A172 (cell line): ENCODE data around the gene COL13A1. TPM values are rescaled to one million over a fixed set of nuclear protein-coding genes. Genes with fewer than 3 reads are reported as not detected.

Experiments
- DNase-seq: peaks from one replicate; pipeline ENCODE4 v3.0.0-alpha.2; 2015; ENCODE audit warnings: low spot score
- total RNA-seq: library from RNA; depleted of rRNA; stranded (reverse); fragments of >200 nt; shearing (Covaris generic); gene quantifications from 2 replicates; pipeline ENCODE4 v1.2.3, GENCODE V29; 2014

COL13A1 gene
- total RNA-seq, 1 experiment from 2014 or later = 0.86 TPM

- DNase-seq = no peak
Measured at GRCh38 chr10:69963835-69964710, 162.4 kb downstream of the COL13A1 start.

DNA sequence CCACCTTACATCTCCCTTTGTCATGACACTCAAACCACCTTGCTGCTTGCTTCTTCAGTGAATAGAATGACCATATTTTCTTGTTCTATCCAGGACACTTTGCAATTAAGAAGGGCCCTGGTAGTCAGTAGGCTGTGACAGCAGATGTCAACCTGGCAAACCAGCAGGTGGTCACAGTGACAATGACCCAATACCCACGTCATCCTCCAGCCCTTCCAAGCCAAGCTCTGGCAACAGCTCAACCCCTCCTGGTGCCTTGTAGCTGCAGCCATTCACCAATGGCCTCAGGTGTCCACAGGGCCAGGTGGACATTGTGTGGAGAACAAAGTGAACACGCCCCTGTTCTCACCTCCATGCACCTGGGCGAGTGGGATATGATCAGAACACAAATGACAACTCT is 163.4 kb downstream of the COL13A1 start:
- no peak for DNase-seq

DNA sequence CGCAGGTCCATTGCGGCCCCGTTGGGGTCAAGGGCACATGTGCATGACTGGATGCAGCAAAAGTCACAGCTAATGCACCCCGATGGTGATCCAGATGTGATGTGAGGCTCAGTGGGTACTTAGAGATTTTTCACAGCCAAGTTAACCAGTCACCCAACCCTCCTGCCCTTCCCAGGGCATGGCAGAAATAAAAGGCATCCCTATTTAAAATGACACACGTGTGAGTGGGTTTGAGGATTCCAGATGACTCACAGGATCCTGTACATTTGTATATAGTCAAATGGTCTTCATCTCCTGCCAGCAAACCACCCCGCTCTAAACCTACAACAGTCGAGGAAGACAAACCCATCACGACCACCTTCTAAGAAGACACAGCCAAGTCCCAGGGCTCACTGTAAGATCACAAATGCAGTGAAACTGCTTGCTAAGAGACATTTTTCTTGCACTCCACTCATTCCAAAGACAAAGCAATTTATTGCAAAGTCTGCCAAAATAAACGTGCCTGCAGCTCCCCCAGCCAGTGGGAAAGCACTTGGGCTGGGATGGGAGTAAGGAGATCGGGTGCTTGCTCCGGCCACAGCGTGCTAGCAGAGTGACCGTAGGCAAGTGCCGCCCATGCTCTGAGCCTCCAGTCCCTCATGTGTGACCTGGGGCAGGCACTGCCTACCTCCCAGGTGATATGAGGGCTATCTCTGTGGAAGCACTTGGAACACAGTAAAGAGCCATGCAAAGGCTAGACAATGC is 164.4 kb downstream of the COL13A1 start:
- no peak for DNase-seq

DNA sequence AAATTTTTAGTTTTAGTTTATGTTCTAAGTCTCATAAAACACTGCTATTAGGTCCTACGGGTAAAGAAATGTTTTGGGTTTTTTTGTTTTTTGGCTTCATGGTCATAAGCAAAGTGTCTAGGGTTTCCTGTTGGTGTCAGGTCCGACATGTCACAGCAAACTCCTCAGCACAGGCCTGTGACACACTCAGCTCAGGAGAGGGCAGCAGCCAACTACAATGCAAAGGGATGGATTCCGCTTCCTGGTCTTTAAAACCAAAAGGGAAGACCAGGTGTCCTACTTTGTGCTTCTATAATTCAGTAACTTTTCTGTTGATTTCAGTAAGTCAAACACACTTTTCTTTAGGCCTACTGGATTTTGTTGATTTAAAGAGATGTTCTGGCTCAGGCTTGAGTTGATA is 167.1 kb downstream of the COL13A1 start:
- no peak for DNase-seq

- no peak for DNase-seq
Measured at GRCh38 chr10:69969977-69970376, 168.3 kb downstream of the COL13A1 start.

- DNase-seq = no peak
Measured at GRCh38 chr10:69972981-69973397, 171.3 kb downstream of the COL13A1 start.

DNA sequence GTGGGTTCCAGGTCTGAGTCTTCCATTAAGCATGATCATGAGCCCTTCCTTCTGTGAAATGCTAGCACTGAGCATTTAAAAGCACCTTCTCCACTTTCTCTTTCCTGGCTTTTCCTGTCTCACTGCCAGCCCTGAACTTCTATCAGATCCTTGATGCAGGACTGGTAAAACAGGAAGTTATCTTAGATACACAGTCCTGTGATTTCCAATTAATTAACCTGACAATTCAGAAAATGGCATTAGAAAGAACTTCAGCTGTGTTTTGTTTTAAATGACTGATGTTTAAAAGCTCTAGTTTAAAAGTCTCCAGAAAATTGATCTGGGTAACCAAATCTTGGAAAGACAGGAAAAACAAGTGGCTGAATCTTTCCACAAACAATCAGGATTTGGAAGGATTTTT is 172.0 kb downstream of the COL13A1 start:
- DNase-seq = no peak

GRCh38 chr10:69974551-69975155 is 172.9 kb downstream of the COL13A1 start:
- DNase-seq = no peak

DNA sequence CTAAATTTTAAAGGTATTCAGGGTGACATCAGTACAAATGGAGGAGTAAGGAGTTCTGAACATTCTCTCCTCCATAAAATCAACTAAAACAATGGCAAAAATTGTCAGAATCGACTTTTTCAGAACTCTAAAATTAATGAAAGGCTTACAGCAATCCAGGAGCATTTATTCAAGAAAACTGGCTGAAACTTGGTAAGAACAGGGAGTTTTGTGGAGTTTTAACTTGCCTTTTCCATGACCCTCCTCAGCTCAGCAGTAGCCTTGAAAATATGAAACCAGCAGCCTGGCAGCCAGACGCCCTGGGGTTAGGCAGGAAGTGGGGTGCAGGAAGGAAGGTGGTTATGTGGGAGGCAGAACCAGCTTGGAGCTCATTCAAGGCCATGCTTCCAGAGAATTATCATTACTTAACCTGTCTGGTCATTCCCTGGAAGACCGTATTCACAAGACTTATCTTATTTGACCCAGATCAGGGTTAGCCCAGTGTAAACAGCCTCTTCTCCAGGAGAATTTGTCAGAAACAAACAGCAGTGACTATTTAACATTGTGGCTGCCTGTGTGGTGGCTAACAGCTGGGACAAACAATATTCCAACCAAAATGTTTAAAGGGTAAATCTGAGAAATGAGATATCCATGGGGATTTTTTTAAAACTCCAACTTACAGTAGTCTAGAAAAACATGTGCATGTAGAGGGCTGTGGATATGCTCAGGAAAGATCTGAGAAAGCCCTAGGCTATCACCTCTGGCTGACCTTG is 175.3 kb downstream of the COL13A1 start:
- no peak for DNase-seq

- DNase-seq = no peak
Measured at GRCh38 chr10:69979174-69979573, 177.5 kb downstream of the COL13A1 start.

DNA sequence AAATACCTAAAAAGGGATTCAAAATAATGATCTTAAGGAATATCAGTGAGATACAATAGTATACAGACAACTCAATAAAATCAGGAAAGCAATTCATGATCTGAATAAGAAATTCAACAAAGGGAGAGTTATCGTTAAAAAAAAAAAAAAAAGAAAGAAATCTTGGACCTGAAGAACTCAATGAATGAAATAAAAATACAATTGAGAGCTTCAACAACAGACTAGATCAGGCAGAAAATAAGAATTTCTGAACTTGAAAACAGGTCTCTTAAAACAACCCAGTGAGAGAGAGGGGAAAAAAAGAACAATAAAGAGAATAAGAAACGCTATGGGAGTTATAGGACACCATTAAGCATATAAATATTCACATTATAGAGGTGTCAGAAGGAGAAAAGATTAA is 179.0 kb downstream of the COL13A1 start:
- no peak for DNase-seq

GRCh38 chr10:69988094-69988493 is 186.4 kb downstream of the COL13A1 start:
- DNase-seq = no peak

DNA sequence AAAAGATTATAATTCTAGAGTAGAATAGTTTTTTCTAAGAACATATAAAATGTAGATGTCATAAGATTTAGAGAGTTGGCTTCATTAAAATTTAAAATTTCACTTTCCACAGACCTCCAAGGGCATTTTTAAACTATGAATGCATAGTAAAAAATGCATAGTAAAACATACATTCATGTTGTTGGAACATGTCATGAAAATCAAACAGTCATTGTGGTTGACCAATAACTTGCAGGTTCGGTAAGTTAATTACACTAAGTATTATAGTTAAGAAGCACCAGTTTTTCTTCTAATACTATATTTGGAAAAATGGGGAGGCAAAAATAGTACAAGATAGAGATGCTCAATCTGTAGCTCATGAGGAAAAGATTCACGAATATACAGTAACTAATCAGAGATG is 189.4 kb downstream of the COL13A1 start:
- no peak for DNase-seq

GRCh38 chr10:69994262-69994661 is 192.6 kb downstream of the COL13A1 start:
- DNase-seq = peak; percentile 72

- DNase-seq = no peak
Measured at GRCh38 chr10:69996611-69997010, 194.9 kb downstream of the COL13A1 start.

- DNase-seq = no peak
Measured at GRCh38 chr10:70000262-70000661, 198.6 kb downstream of the COL13A1 start.

- DNase-seq = no peak
Measured at GRCh38 chr10:70007116-70007820, 205.6 kb downstream of the COL13A1 start.
